Stimulated activated CD4-positive, alpha-beta T cell treated with anti-CD3 and anti-CD28 coated beads, Interleukin-15, amount 100 ng/mL, for 48 hours (primary cell): ENCODE results near the gene CD68.
"Not testable (repeated sequence)": the region's sequence is repeated elsewhere in the genome, so short reads cannot be mapped to it uniquely, and the experiment has no call there.

ENCODE experiments used
- DNase-seq, 2 donors: peaks; one replicate each; pipeline ENCODE4 v3.0.0-alpha.2; 2020; ENCODE audit warnings: low read depth in 2 of 2

Gene CD68

DNA sequence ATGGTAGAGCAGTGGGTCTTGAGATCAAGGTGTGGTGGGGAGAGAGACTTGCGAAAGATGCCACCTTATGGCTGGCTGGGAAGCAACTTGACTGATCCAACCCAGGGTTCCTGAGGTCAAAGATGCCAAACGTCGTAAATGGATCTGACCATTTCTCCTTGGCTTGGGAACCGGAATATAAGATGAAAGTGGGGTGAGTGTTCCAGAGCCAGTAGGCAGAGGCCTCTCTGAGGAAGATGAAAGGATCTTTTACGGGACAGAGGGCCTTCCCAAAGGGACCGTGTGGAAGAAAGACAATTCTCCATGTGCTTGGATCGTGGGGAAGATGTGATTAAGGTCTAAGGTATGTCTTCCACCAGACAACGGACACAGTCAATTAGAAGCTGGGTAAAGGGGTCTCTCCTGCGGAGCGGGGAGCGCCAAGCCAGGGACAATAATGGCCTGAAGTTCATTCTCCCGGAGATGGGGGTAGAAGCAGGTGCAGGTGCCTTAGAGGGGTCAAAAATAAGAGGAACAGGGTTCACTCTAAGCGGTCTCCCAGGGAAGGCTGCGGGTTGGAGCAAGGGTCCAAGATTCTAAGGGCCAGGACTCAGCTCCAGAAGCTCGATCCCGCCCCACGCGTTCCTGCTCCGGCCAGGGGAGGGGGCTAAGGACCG lies 34.5 kb downstream of the CD68 start:
- DNase-seq: no peak

- peak; percentile 99 for DNase-seq
Observed at GRCh38 chr17:7614425-7615264, 35.2 kb downstream of the CD68 start, which contains the start of gene FXR2. FXR2 (minus strand) TSS chr17:7614897; CDS start chr17:7614532, 365 bp downstream.

GRCh38 chr17:7615265-7615747 lies 35.9 kb downstream of the CD68 start:
- DNase-seq: no peak

DNA sequence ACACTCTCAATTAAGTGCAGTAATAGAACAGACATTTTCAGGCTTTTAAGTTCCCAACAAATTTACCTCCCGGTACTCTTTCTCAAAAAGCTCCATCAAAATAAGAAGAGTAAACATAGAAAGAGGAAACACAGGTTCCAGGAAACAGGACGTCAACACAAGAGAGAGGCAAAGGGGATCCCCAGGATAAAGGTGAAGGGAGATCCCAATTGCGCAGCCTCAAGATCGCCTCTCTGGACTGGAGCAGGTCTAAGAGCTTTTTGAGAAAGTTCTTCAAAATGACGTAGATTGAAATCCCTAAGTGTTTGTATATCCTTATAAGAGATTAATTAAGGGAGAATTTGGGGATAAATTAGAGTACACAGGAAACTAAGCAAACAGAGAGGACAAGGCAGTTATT lies 39.2 kb downstream of the CD68 start:
- DNase-seq: no peak

- DNase-seq: no peak
Observed at GRCh38 chr17:7620835-7621234, 41.4 kb downstream of the CD68 start.

- no peak for DNase-seq
Observed at GRCh38 chr17:7623661-7624060, 44.2 kb downstream of the CD68 start.

DNA sequence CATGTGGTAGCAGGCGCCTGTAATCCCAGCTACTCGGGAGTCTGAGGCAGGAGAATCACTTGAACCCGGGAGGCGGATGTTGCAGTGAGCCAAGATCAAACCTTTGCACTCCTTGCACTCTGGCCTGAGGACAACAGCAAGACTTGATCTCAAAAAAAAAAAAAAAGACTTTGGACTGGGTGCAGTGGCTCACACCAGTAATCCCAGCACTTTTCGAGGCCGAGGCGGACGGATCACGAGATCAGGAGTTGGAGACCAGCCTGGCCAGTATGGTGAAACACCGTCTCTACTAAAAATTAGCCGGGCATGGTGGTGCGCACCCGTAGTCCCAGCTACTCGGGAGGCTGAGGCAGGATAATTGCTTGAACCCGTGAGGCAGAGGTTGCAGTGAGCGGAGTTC lies 46.3 kb downstream of the CD68 start:
- DNase-seq: not testable (repeated sequence)

DNA sequence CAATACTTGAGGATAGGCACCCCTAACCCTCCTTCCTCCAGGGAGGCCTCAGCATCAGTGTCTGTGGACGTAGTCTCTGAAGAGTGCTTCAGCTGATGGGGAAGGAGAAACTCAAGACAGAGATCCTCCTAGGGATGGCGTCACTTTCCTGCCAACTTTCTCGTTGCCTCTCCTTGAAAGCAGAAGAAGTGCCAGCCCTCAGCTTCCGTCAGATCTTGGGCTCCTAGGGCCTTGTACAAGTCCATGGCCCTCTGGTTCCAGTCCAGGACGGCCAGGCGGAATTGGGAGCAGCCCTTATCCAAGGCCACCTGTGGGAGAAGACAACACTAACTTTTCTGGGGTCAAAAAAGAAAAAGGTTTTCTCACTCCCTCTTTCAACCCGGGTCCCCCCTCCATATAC lies 46.9 kb downstream of the CD68 start:
- no peak for DNase-seq

GRCh38 chr17:7626956-7627249 lies 47.5 kb downstream of the CD68 start:
- no peak for DNase-seq

- peak; percentile 71 to 86 for DNase-seq
Observed at GRCh38 chr17:7627250-7628121, 48.0 kb downstream of the CD68 start, which contains the start of gene SAT2. SAT2 (minus strand) TSS chr17:7627821; CDS start chr17:7627635, 186 bp downstream.

DNA sequence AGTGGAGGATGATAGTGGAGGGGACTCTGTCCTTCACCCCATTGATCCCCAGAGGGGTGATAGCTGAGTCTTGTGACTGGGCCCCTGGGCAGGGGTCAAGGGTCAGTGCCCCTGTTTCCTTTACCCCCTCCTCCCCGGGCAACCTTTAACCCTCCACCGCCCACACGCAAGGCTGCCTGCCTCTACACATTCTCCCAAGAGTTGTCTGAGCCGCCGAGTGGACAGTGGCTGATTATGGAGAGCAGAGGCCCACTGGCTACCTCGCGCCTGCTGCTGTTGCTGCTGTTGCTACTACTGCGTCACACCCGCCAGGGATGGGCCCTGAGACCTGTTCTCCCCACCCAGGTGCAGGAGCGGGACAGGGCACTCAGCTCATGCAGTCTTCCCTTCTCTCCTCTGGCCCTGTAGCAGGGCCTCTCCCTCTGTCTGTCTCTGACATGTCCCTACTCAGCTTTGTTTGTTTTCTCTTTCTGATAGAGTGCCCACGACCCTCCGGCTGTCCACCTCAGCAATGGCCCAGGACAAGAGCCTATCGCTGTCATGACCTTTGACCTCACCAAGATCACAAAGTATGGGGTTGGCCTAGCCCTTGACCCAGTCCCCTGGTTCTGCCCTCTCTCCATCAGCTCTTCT lies 50.6 kb downstream of the CD68 start, which contains the start of gene SHBG:
TSS of gene SHBG (plus strand) at position 197 of the 633 bp plus-strand sequence. CDS start at position 235, 38 bp downstream.
- no peak for DNase-seq
